Left ventricle myocardium inferior (tissue), 1 donor: Measurements from ENCODE around the gene DHRS1. TPM values are rescaled to one million over a fixed set of nuclear protein-coding genes. Genes with fewer than 3 reads are reported as not detected.

Source experiments
- DNase-seq: peaks from one replicate; pipeline ENCODE4 v3.0.0-alpha.2; 2020
- H3K27ac ChIP-seq: fragments of 200-600 bp; replicated peaks from 2 replicates; pipeline ENCODE4 v1.8.0; 2021
- H3K27me3 ChIP-seq: fragments of 200-600 bp; 2 replicates; pipeline ENCODE4 v1.8.0; 2021; ENCODE audit warnings: low read depth
- H3K36me3 ChIP-seq: fragments of 200-600 bp; 2 replicates; pipeline ENCODE4 v1.8.0; 2021
- H3K4me1 ChIP-seq: fragments of 200-600 bp; 2 replicates; pipeline ENCODE4 v1.8.0; 2021
- H3K4me3 ChIP-seq: fragments of 200-600 bp; 2 replicates; pipeline ENCODE4 v1.8.0; 2021; ENCODE audit warnings: mild to moderate bottlenecking, moderate library complexity
- H3K9me3 ChIP-seq: fragments of 200-600 bp; replicated peaks from 2 replicates; pipeline ENCODE4 v1.8.0; 2021
- CTCF ChIP-seq: fragments of 200-600 bp; IDR thresholded peaks from 2 replicates; pipeline ENCODE4 v1.8.0; 2021; ENCODE audit warnings: antibody characterized with exemption, mild to moderate bottlenecking, borderline replicate concordance
- intact Hi-C: fragments of 100-400 bp; cut with micrococcal nuclease; formaldehyde crosslinking; loops from one replicate; pipeline ENCODE4 v1.11.0; 2022
- total RNA-seq: library from RNA; stranded (reverse); fragmentation: NEBNext Ultra II Directional; extraction: Animal tissue kit (Norgen Biotek cat#: 25700); gene quantifications from one replicate; pipeline ENCODE4 v1.2.1, GENCODE V29; 2021
- donor health status: DM: no; HTN: yes; CAD: no; lungs with severe emphysema.

DHRS1 gene
- total RNA-seq, 1 donor from 2014 or later = 6.9 TPM

GRCh38 chr14:24321212-24321975 lies 21.8 kb upstream of the DHRS1 start:
- intact Hi-C loops = no loop called here
- Histone ChIP-seq H3K9me3 (no peaks in the 10 kb centered on the region), H3K4me1 (peaks cover 12% of the 10 kb centered on the region), H3K27ac (no peak overlapping the region), H3K36me3 (peaks cover 38% of the 10 kb centered on the region), H3K27me3 (peaks cover 38% of the 10 kb centered on the region), H3K4me3 (no peak overlapping the region)
- DNase-seq = no peak
- no peak for TF ChIP-seq CTCF

GRCh38 chr14:24317141-24317928 lies 17.8 kb upstream of the DHRS1 start:
- TF ChIP-seq CTCF = no peak
- H3K4me3 ChIP-seq = no peak overlapping the region
- H3K36me3 ChIP-seq = peaks cover 21% of the 10 kb centered on the region
- no peaks in the 10 kb centered on the region for H3K9me3 ChIP-seq
- peaks cover 52% of the 10 kb centered on the region for H3K4me1 ChIP-seq
- H3K27me3 ChIP-seq = peaks cover 46% of the 10 kb centered on the region
- no peak overlapping the region for H3K27ac ChIP-seq
- intact Hi-C loops = no loop called here
- DNase-seq = no peak

- no peak for TF ChIP-seq CTCF
- H3K4me3 ChIP-seq = peak overlapping the region; percentile 41
- H3K27ac ChIP-seq = peak overlapping the region; percentile 88
- H3K27me3 ChIP-seq = peaks cover 46% of the 10 kb centered on the region
- DNase-seq = no peak
- peaks cover 60% of the 10 kb centered on the region for H3K4me1 ChIP-seq
- peaks cover 19% of the 10 kb centered on the region for H3K36me3 ChIP-seq
- H3K9me3 ChIP-seq = no peaks in the 10 kb centered on the region
- intact Hi-C loops = no loop called here
Measured at GRCh38 chr14:24316597-24316950, 17.0 kb upstream of the DHRS1 start.

- TF ChIP-seq CTCF = peak; percentile 57
- Histone ChIP-seq H3K36me3 (peaks cover 13% of the 10 kb centered on the region), H3K4me3 (peak overlapping the region; percentile 41), H3K4me1 (peaks cover 66% of the 10 kb centered on the region), H3K27me3 (peaks cover 46% of the 10 kb centered on the region), H3K9me3 (no peaks in the 10 kb centered on the region), H3K27ac (peak overlapping the region; percentile 88)
- intact Hi-C loops = no loop called here
- DNase-seq = peak; percentile 55
Measured at GRCh38 chr14:24315807-24316596, 16.4 kb upstream of the DHRS1 start.

GRCh38 chr14:24315243-24315806 lies 15.7 kb upstream of the DHRS1 start:
- no peak for DNase-seq
- TF ChIP-seq CTCF = no peak
- H3K4me1 ChIP-seq = peaks cover 72% of the 10 kb centered on the region
- H3K4me3 ChIP-seq = peak overlapping the region; percentile 41
- peaks cover 43% of the 10 kb centered on the region for H3K27me3 ChIP-seq
- intact Hi-C loops = no loop called here
- H3K36me3 ChIP-seq = peaks cover 8% of the 10 kb centered on the region
- H3K9me3 ChIP-seq = no peaks in the 10 kb centered on the region
- H3K27ac ChIP-seq = peak overlapping the region; percentile 88
